SU-DHL-6 (cell line): Measurements from ENCODE around the gene TSPYL2.

Experiments used
- H2AFZ ChIP-seq: fragments of 200-600 bp; sonication (generic); 2 replicates; pipeline ENCODE4 v1.6.1; 2014; ENCODE audit warnings: low read depth, mild to moderate bottlenecking, moderate library complexity, mixed read lengths, antibody characterized with exemption, low read length; ENCODE audit not compliant: severe bottlenecking
- H3F3A ChIP-seq: fragments of 200-600 bp; shearing (Covaris generic); 2 replicates; pipeline ENCODE4 v1.6.0; 2016; ENCODE audit warnings: antibody characterized with exemption, mild to moderate bottlenecking; ENCODE audit not compliant: insufficient read depth
- H3K27ac ChIP-seq: fragments of 200-600 bp; sonication (generic); 2 replicates; pipeline ENCODE4 v1.5.1; 2016; ENCODE audit warnings: low read depth, mild to moderate bottlenecking, low read length, moderate library complexity, mixed read lengths
- H3K27me3 ChIP-seq: fragments of 200-600 bp; sonication (generic), shearing (Covaris generic); 2 replicates; pipeline ENCODE4 v1.6.0; 2014; ENCODE audit warnings: mild to moderate bottlenecking, low read length
- H3K36me3 ChIP-seq: fragments of 200-600 bp; sonication (generic); 2 replicates; pipeline ENCODE4 v1.6.1; 2014; ENCODE audit warnings: mild to moderate bottlenecking, low read length, mixed read lengths
- H3K4me2 ChIP-seq: fragments of 300-600, 200-600 bp; shearing (Covaris generic), sonication (generic); 2 replicates; pipeline ENCODE4 v1.6.0; 2014; ENCODE audit warnings: low read length, low read depth, mild to moderate bottlenecking; ENCODE audit not compliant: poor library complexity, severe bottlenecking
- H3K4me3 ChIP-seq: fragments of 200-600 bp; sonication (generic); 2 replicates; pipeline ENCODE4 v1.5.1; 2014; ENCODE audit warnings: antibody characterized with exemption, low read length, mild to moderate bottlenecking, mixed read lengths; ENCODE audit not compliant: insufficient read depth, poor library complexity, severe bottlenecking
- H3K79me2 ChIP-seq: fragments of 200-600 bp; sonication (generic); 2 replicates; pipeline ENCODE4 v1.6.1; 2014; ENCODE audit warnings: mild to moderate bottlenecking, low read length, moderate library complexity; ENCODE audit not compliant: insufficient read depth
- H3K9ac ChIP-seq: fragments of 200-600 bp; sonication (generic); 2 replicates; pipeline ENCODE4 v1.7.0; 2014; ENCODE audit warnings: mild to moderate bottlenecking, low read length
- H3K9me2 ChIP-seq: fragments of 200-600 bp; sonication (generic); replicated peaks from 2 replicates; pipeline ENCODE4 v1.6.1; 2014; ENCODE audit warnings: low read length; ENCODE audit not compliant: insufficient read depth
- H3K9me3 ChIP-seq: fragments of 200-600 bp; sonication (generic); 2 replicates; pipeline ENCODE4 v1.6.1; 2014; ENCODE audit warnings: low read length, mixed read lengths; ENCODE audit not compliant: insufficient read depth
- H4K20me1 ChIP-seq: fragments of 200-600 bp; sonication (generic); 2 replicates; pipeline ENCODE4 v1.6.1; 2014; ENCODE audit warnings: low read depth, mild to moderate bottlenecking, antibody characterized with exemption, low read length, moderate library complexity, mixed read lengths
- CTCF ChIP-seq: fragments of 200-600 bp; sonication (generic); IDR thresholded peaks from one replicate; pipeline ENCODE4 v1.5.1; 2017; ENCODE audit warnings: antibody characterized with exemption, mild to moderate bottlenecking, low read length, moderate library complexity; ENCODE audit not compliant: insufficient read depth, poor library complexity, severe bottlenecking
- EZH2phosphoT487 ChIP-seq: fragments of 200-600 bp; sonication (generic), shearing (Covaris generic); conservative IDR thresholded peaks from 2 replicates; pipeline ENCODE4 v1.6.1; 2018; ENCODE audit warnings: mild to moderate bottlenecking, antibody characterized with exemption, low read length, moderate library complexity, mixed read lengths

The TSPYL2 gene

GRCh38 chrX:53049127-53049517, 33.0 kb upstream of the TSPYL2 start:
- TF ChIP-seq EZH2phosphoT487 (no peak), CTCF (no peak)
- Histone ChIP-seq H3K9me3 (no peaks in the 10 kb centered on the region), H4K20me1 (no peaks in the 10 kb centered on the region), H3K27me3 (no peaks in the 10 kb centered on the region), H3K9me2 (no peaks in the 10 kb centered on the region), H3F3A (no peaks in the 10 kb centered on the region), H3K27ac (no peak overlapping the region), H3K4me3 (peak overlapping the region; percentile 32), H3K36me3 (no peaks in the 10 kb centered on the region), H2AFZ (no peak overlapping the region), H3K79me2 (no peaks in the 10 kb centered on the region), H3K4me2 (peak overlapping the region; percentile 44), H3K9ac (peak overlapping the region; percentile 52; the same call in 1 of the 2 replicates)

GRCh38 chrX:53050841-53051240, 31.3 kb upstream of the TSPYL2 start:
- H3K27me3 ChIP-seq, result no peaks in the 10 kb centered on the region
- TF ChIP-seq CTCF (no peak), EZH2phosphoT487 (no peak)
- H2AFZ ChIP-seq, result no peak overlapping the region
- H3K27ac ChIP-seq, result no peak overlapping the region
- H3K9me3 ChIP-seq, result no peaks in the 10 kb centered on the region
- H3K36me3 ChIP-seq, result no peaks in the 10 kb centered on the region
- H3K4me3 ChIP-seq, result no peak overlapping the region
- no peaks in the 10 kb centered on the region for H3K79me2 ChIP-seq
- no peak overlapping the region for H3K4me2 ChIP-seq
- no peaks in the 10 kb centered on the region for H4K20me1 ChIP-seq
- H3K9ac ChIP-seq, result no peak overlapping the region
- no peaks in the 10 kb centered on the region for H3F3A ChIP-seq
- H3K9me2 ChIP-seq, result no peaks in the 10 kb centered on the region

GRCh38 chrX:53055244-53055849, 26.8 kb upstream of the TSPYL2 start:
- Histone ChIP-seq H3K4me3 (no peak overlapping the region), H3K4me2 (no peak overlapping the region), H2AFZ (no peak overlapping the region), H3K27me3 (no peaks in the 10 kb centered on the region), H3K9me3 (no peaks in the 10 kb centered on the region), H3K27ac (no peak overlapping the region), H3K9me2 (no peaks in the 10 kb centered on the region), H3K36me3 (no peaks in the 10 kb centered on the region), H3K9ac (no peak overlapping the region), H4K20me1 (no peaks in the 10 kb centered on the region), H3F3A (no peaks in the 10 kb centered on the region), H3K79me2 (no peaks in the 10 kb centered on the region)
- no peak for TF ChIP-seq EZH2phosphoT487
- TF ChIP-seq CTCF, result no peak
